Heart left ventricle (tissue), 16 donors: ENCODE measurements around the gene ZNF512B. TPM values are rescaled to one million over a fixed set of nuclear protein-coding genes. Genes with fewer than 3 reads are reported as not detected.
A peak's percentile ranks its signal among the peaks of the same experiment; 100 is the strongest.

Experiments
- ATAC-seq, 4 donors: fragments of 200-7000 bp; cut with Tn5 transposase; one replicate each; pipeline ENCODE4 v1.9.1; 2020 to 2022; ENCODE audit warnings: moderate library complexity in 4 of 4, mild to moderate bottlenecking in 3 of 4, moderate number of reproducible peaks in 1 of 4
- DNase-seq, 5 donors: peaks; one replicate each; pipeline ENCODE4 v3.0.0-alpha.2; 2020
- H3K27ac ChIP-seq, 12 donors: fragments of 200-600 bp; sonication (generic) in 4 of 12; one replicate each; pipeline versions ENCODE4 v1.5.0 to v1.8.0; 2016 to 2022; ENCODE audit warnings: mild to moderate bottlenecking in 2 of 12
- H3K27me3 ChIP-seq, 9 donors: fragments of 200-600 bp; sonication (generic) in 2 of 9; one replicate each; pipeline versions ENCODE4 v1.5.1 to v1.8.0; 2016 to 2022; ENCODE audit warnings: mild to moderate bottlenecking in 3 of 9
- H3K36me3 ChIP-seq, 9 donors: fragments of 200-600 bp; sonication (generic) in 2 of 9; one replicate each; pipeline versions ENCODE4 v1.5.0 to v1.8.0; 2018 to 2022; ENCODE audit warnings: mild to moderate bottlenecking in 2 of 9
- H3K4me1 ChIP-seq, 12 donors: fragments of 200-600 bp; sonication (generic) in 4 of 12; one replicate each; pipeline versions ENCODE4 v1.5.0 to v1.8.0; 2016 to 2022; ENCODE audit warnings: mild to moderate bottlenecking in 3 of 12
- H3K4me3 ChIP-seq, 12 donors: fragments of 200-600 bp; sonication (generic) in 4 of 12; one replicate each; pipeline versions ENCODE4 v1.5.0 to v1.8.0; 2017 to 2022; ENCODE audit warnings: mild to moderate bottlenecking in 9 of 12, moderate library complexity in 4 of 12
- H3K9me3 ChIP-seq, 12 donors: fragments of 200-600 bp; sonication (generic) in 4 of 12; one replicate each; pipeline versions ENCODE4 v1.5.0 to v1.8.0; 2016 to 2022; ENCODE audit warnings: mild to moderate bottlenecking in 1 of 12
- CTCF ChIP-seq, 12 donors: fragments of 200-600 bp; sonication (generic) in 4 of 12; IDR thresholded peaks; one replicate each; pipeline versions ENCODE4 v1.5.0 to v1.8.0; 2018 to 2022; ENCODE audit warnings: antibody characterized with exemption in 12 of 12, mild to moderate bottlenecking in 5 of 12
- POLR2A ChIP-seq, 2 donors: fragments of 450-650 bp; IDR thresholded peaks; one replicate each; pipeline ENCODE4 v1.6.1; 2017; ENCODE audit warnings: antibody characterized with exemption in 2 of 2, mild to moderate bottlenecking in 2 of 2, moderate library complexity in 2 of 2
- WGBS, 4 donors: extraction: QIAGEN DNeasy Blood & Tissue Kit in 2 of 4; methylation state at CpG; one replicate each; pipeline versions ENCODE4 v1.1.5 to v1.1.7; 2013 to 2018; 5-methylcytosine and 5-hydroxymethylcytosine counted together
- intact Hi-C, 10 donors: fragments of 100-400 bp; cut with DNase I; formaldehyde crosslinking; loops; one replicate each; pipeline versions ENCODE4 v1.11.1 to v1.14.2; 2022
- polyA plus RNA-seq, 2 donors: library from polyadenylated mRNA; stranded (reverse); fragments of 200-250 nt; gene quantifications; one replicate each; pipeline ENCODE4 v1.2.3, GENCODE V29; 2013
- total RNA-seq, 9 donors: library from RNA; depleted of rRNA in 2 of 9; stranded (reverse); fragments of >200 nt in 2 of 9; fragmentation: NEBNext Ultra II Directional in 3 of 9; extraction: Animal tissue kit (Norgen Biotek cat#: 25700) in 3 of 9; gene quantifications; one replicate each; pipeline versions ENCODE4 v1.1.0 to v1.2.4, GENCODE V29; 2016 to 2023
- donor health status: ischemic (EF 13 %, LVEDD 7.1; RV severe dilation, severe dysfunction).
- donor health status: healthy with polysubstance abuse.
- donor health status: DM: no; HTN: yes; CAD: no.
- donor health status: DM: no; HTN: no; CAD: no.
- donor health status: ischemic (EF 25% LVEDD 6.9; RV normal size, moderate dysfunction).
- donor health status: ischemic (EF 25% LVEDD 5.7; RV mildly dilated, moderate dysfunction).
- donor health status: healthy.
- donor health status: DM: yes; HTN: yes; CAD: no.
- donor health status: ischemic (EF 35%, LVEDD 5.7; RV mildly dilated, moderate dysfunction).
- donor health status: nonischemic (EF 11% LVEDD 7.7; RV severe dilation, severe dysfunction).
- donor health status: DM: yes; HTN: yes; CAD: no.
- donor health status: PGD.
- donor health status: ischemic (EF 29% LVEDD 5.4; RV normal size, mild dysfunction).
- donor health status: nonischemic (EF 23%, LVEDD 6.1; RV moderate dilation, normal function).

ZNF512B gene
- total and polyA plus RNA-seq, 11 donors: 7.3 to 15.9 (median 12.0) TPM

GRCh38 chr20:63974402-63975200, 4.9 kb upstream of the ZNF512B start:
- no peaks in the 10 kb centered on the region for H3K36me3 ChIP-seq
- no peak overlapping the region for H3K4me3 ChIP-seq
- no peak overlapping the region for H3K27ac ChIP-seq
- no peaks in the 10 kb centered on the region for H3K9me3 ChIP-seq
- no peak for ATAC-seq
- DNase-seq: peak in 4 of 5 donors; percentile 8 to 36 (median 28)
- H3K4me1 ChIP-seq: peaks cover 0 to 43% (median 25%) of the 10 kb centered on the region in 12 donors
- 73 to 82% (median 76%) methylated on average over 17 to 19 of the region's 19 CpGs for WGBS, 4 donors
- intact Hi-C loops: loop anchor here (1.0 to 10.0 kb wide), 16 partner anchors 60 to 477 kb away; partner anchors contain the start of genes PTK6 (in 6 of the 10), DNAJC5 (in 2 of the 10), EEF1A2 (in 1 of the 10) and TNFRSF6B (in 1 of the 10)
- H3K27me3 ChIP-seq: no peaks in the 10 kb centered on the region
- no peak for TF ChIP-seq POLR2A (IDR thresholded peaks at IDR 0.05)
- no peak for TF ChIP-seq CTCF (IDR thresholded peaks at IDR 0.05)

GRCh38 chr20:63973636-63974401, 4.1 kb upstream of the ZNF512B start:
- DNase-seq: peak; percentile 90 to 94 (median 90)
- 11 to 13% (median 12%) methylated on average over 29 to 37 of the region's 37 CpGs for whole genome bisulfite sequencing, 4 donors
- H3K27me3 ChIP-seq: no peaks in the 10 kb centered on the region
- no peak for TF ChIP-seq POLR2A (IDR thresholded peaks at IDR 0.05)
- peak; percentile 98 to 100 (median 99) for TF ChIP-seq CTCF (IDR thresholded peaks at IDR 0.05)
- no peaks in the 10 kb centered on the region for H3K9me3 ChIP-seq
- peaks cover 0 to 43% (median 26%) of the 10 kb centered on the region in 12 donors for H3K4me1 ChIP-seq
- H3K27ac ChIP-seq: peak overlapping the region in 9 of 12 donors; percentile 1 to 72 (median 36)
- intact Hi-C loops: loop anchor here (1.0 to 10.0 kb wide), 16 partner anchors 59 to 477 kb away; partner anchors contain the start of genes PTK6 (in 6 of the 10), DNAJC5 (in 2 of the 10), EEF1A2 (in 1 of the 10) and TNFRSF6B (in 1 of the 10)
- peak; percentile 72 to 87 (median 82) for ATAC-seq
- H3K4me3 ChIP-seq: peak overlapping the region in 9 of 12 donors; percentile 23 to 46 (median 39)
- H3K36me3 ChIP-seq: no peaks in the 10 kb centered on the region

- Histone ChIP-seq H3K4me3 (no peak overlapping the region), H3K36me3 (no peaks in the 10 kb centered on the region), H3K9me3 (no peaks in the 10 kb centered on the region), H3K27me3 (no peaks in the 10 kb centered on the region), H3K27ac (peak overlapping the region in 8 of 12 donors; percentile 1 to 72 (median 34)), H3K4me1 (peaks cover 0 to 41% (median 28%) of the 10 kb centered on the region in 12 donors)
- DNase-seq (peak in 1 of 5 donors; percentile 33), ATAC-seq (no peak)
- intact Hi-C loops: loop anchor here (1.0 to 10.0 kb wide), 12 partner anchors 58 to 476 kb away; partner anchors contain the start of genes PTK6 (in 3 of the 10), DNAJC5 (in 2 of the 10), EEF1A2 (in 1 of the 10) and TNFRSF6B (in 1 of the 10)
- WGBS, 4 donors: 91 to 100% (median 91%) methylated on average over 3 of the region's 3 CpGs
- no peak for TF ChIP-seq CTCF (IDR thresholded peaks at IDR 0.05)
- TF ChIP-seq POLR2A (IDR thresholded peaks at IDR 0.05): no peak
Measured at GRCh38 chr20:63973160-63973479, 3.4 kb upstream of the ZNF512B start.
